GM06990 (cell line): Measurements from ENCODE around the gene TBX10.
A peak's percentile ranks its signal among the peaks of the same experiment; 100 is the strongest.
"Not testable (repeated sequence)": the region's sequence is repeated elsewhere in the genome, so short reads cannot be mapped to it uniquely, and the experiment has no call there.

Source experiments
- DNase-seq: peaks from one replicate; pipeline ENCODE4 v3.0.0-alpha.2; 2011; ENCODE audit not compliant: insufficient read length; ENCODE audit errors: extremely low read depth
- H3K27me3 ChIP-seq: replicated peaks from 2 replicates; pipeline ENCODE4 v1.6.0; 2011; ENCODE audit warnings: low read length; ENCODE audit not compliant: control insufficient read depth, insufficient read depth
- H3K36me3 ChIP-seq: 2 replicates; pipeline ENCODE4 v1.5.1; 2011; ENCODE audit warnings: low read length; ENCODE audit not compliant: control insufficient read depth, insufficient read depth
- H3K4me3 ChIP-seq: replicated peaks from 2 replicates; pipeline ENCODE4 v1.5.1; 2011; ENCODE audit warnings: low read depth, mild to moderate bottlenecking, control low read depth, low read length
- CTCF ChIP-seq: IDR thresholded peaks from 2 replicates; pipeline ENCODE4 v1.5.1; 2011; ENCODE audit warnings: low read length, control low read depth, mild to moderate bottlenecking, inconsistent platforms; ENCODE audit not compliant: insufficient read depth, poor library complexity, severe bottlenecking

Gene TBX10

DNA sequence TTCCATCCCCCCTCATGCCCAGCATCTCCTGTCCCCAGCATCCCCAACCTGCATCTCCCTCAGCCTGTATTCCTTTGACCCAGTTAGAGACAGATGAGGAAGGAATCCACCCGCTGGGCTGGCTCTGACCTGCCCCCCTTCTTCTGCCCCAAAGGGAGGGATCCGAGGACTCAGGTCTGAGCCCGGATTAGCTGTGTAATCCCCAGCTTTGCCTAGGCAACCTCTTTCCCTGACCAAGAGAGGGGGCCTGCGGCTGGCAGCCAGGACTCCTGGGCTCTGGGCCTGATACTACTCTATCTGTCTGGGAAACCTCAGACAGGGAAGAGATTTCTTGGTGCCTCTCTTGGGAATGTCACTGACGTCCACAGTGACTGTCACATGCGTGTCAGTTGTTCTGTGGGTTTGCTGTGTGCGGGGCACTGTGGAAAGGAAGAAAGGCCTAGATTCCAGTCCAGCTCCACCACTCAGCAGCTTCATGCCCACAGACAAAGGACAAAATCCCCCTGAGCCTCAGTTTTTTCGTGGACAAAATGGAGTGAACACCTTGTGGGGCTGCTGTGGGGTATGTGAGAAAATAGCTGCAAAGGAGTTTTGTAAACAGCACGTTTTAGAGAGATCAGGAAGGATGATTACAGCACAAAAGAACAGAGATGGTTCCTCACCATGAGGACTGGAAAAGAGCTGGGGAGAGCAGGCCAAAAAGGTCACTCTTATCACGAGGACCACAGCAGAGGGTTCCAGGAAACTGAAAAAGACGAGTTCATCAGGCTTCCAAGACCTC lies 34.1 kb downstream of the TBX10 start:
- Histone ChIP-seq H3K36me3 (peaks cover 10% of the 10 kb centered on the region), H3K27me3 (no peaks in the 10 kb centered on the region), H3K4me3 (no peak overlapping the region)
- no peak for TF ChIP-seq CTCF
- DNase-seq = no peak

GRCh38 chr11:67604815-67605214 lies 34.7 kb downstream of the TBX10 start:
- Histone ChIP-seq H3K27me3 (no peaks in the 10 kb centered on the region), H3K4me3 (no peak overlapping the region), H3K36me3 (peaks cover 7% of the 10 kb centered on the region)
- DNase-seq = no peak
- no peak for TF ChIP-seq CTCF

DNA sequence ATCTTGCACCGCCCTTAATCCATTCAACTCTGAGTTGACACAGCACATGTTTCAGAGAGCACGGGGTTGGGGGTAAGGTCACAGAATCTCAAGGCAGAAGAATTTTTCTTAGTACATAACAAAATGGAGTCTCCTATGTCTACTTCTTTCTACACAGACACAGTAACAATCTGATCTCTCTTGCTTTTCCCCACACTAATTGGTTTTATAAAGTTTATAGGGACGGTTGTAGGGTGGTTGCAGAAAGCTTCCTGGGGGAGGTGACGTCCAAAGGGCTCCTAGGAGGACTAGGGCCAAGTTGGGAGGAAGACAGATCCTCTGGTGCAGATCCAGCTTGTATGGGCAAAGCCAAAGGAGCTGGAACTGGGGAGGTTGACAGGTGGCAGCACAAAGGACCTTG lies 35.4 kb downstream of the TBX10 start:
- DNase-seq, H3K27me3 ChIP-seq, H3K36me3 ChIP-seq, H3K4me3 ChIP-seq: not testable (repeated sequence)

GRCh38 chr11:67601098-67601497 lies 38.5 kb downstream of the TBX10 start:
- Histone ChIP-seq H3K4me3 (no peak overlapping the region), H3K36me3 (no peaks in the 10 kb centered on the region), H3K27me3 (no peaks in the 10 kb centered on the region)
- no peak for DNase-seq
- TF ChIP-seq CTCF = no peak

- DNase-seq = no peak
- Histone ChIP-seq H3K36me3 (no peaks in the 10 kb centered on the region), H3K4me3 (peak overlapping the region; percentile 28), H3K27me3 (no peaks in the 10 kb centered on the region)
- no peak for TF ChIP-seq CTCF
These were observed 39.1 kb downstream of the TBX10 start for GRCh38 chr11:67600324-67601029.

GRCh38 chr11:67599149-67599548 lies 40.4 kb downstream of the TBX10 start:
- Histone ChIP-seq H3K36me3 (no peaks in the 10 kb centered on the region), H3K27me3 (no peaks in the 10 kb centered on the region), H3K4me3 (no peak overlapping the region)
- TF ChIP-seq CTCF = no peak
- no peak for DNase-seq

DNA sequence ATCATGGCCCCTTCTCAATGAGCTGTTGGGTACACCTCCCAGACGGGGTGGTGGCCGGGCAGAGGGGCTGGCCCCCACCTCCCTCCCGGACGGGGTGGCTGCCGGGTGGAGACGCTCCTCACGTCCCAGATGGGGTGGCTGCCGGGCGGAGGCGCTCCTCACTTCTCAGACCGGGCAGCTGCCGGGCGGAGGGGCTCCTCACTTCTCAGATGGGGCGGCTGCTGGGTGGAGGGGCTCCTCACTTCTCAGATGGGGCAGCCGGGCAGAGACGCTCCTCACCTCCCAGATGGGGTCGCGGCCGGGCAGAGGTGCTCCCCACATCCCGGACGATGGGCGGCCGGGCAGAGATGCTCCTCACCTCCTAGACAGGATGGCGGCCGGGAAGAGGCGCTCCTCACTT lies 41.6 kb downstream of the TBX10 start:
- not testable (repeated sequence) for H3K4me3 ChIP-seq, H3K36me3 ChIP-seq, H3K27me3 ChIP-seq, DNase-seq

DNA sequence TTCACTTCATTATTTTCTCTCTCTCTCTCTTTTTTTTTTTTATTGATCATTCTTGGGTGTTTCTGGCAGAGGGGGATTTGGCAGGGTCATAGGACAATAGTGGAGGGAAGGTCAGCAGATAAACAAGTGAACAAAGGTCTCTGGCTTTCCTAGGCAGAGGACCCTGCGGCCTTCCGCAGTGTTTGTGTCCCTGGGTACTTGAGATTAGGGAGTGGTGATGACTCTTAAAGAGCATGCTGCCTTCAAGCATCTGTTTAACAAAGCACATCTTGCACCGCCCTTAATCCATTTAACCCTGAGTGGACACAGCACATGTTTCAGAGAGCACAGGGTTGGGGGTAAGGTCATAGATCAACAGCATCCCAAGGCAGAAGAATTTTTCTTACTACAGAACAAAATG lies 42.1 kb downstream of the TBX10 start:
- H3K4me3 ChIP-seq, DNase-seq, H3K36me3 ChIP-seq, H3K27me3 ChIP-seq: not testable (repeated sequence)
